Measurements from ENCODE around the gene CWC22. TPM values are rescaled to one million over a fixed set of nuclear protein-coding genes. Genes with fewer than 3 reads are reported as not detected.

Gene CWC22
- total RNA-seq, 1 donor from 2014 or later = 10.5 TPM

GRCh38 chr2:179909845-179910734, 97.0 kb downstream of the CWC22 start:
- no peak for TF ChIP-seq CTCF (conservative IDR thresholded peaks at IDR 0.05; ENCODE audit: low read depth, low read length)
- H3K4me3 ChIP-seq (ENCODE audit: low read depth, low read length) = no peak overlapping the region
- no peak for DNase-seq (ENCODE audit: low read depth)

GRCh38 chr2:179900655-179901054, 106.4 kb downstream of the CWC22 start:
- no peak overlapping the region for H3K4me3 ChIP-seq (ENCODE audit: low read depth, low read length)
- DNase-seq (ENCODE audit: low read depth) = no peak
- no peak for TF ChIP-seq CTCF (conservative IDR thresholded peaks at IDR 0.05; ENCODE audit: low read depth, low read length)

GRCh38 chr2:179899666-179900065, 107.4 kb downstream of the CWC22 start:
- DNase-seq (ENCODE audit: low read depth) = no peak
- H3K4me3 ChIP-seq (ENCODE audit: low read depth, low read length) = no peak overlapping the region
- TF ChIP-seq CTCF (conservative IDR thresholded peaks at IDR 0.05; ENCODE audit: low read depth, low read length) = no peak

GRCh38 chr2:179898873-179899272, 108.2 kb downstream of the CWC22 start:
- no peak for DNase-seq (ENCODE audit: low read depth)
- no peak overlapping the region for H3K4me3 ChIP-seq (ENCODE audit: low read depth, low read length)
- TF ChIP-seq CTCF (conservative IDR thresholded peaks at IDR 0.05; ENCODE audit: low read depth, low read length) = peak; percentile 58

Other genes with a start within 250 kb of the CWC22 start
- under 0.01 and 0.69 TPM in 2 replicates for gene ZNF385B, start 145.7 kb downstream of the CWC22 start, total RNA-seq

All from epithelial cell of proximal tubule (primary cell).